ENCODE data around the gene SMURF1.

The SMURF1 gene

GRCh38 chr7:99021941-99022560 lies 121.9 kb downstream of the SMURF1 start:
- no peak for DNase-seq

GRCh38 chr7:99020413-99020715 lies 123.5 kb downstream of the SMURF1 start:
- DNase-seq = no peak

More at GRCh38 chr7:99021941-99022560, 121.9 kb downstream of the SMURF1 start:
- in situ Hi-C loops (cut with HindIII; ENCODE audit: low pct_ligation_motif_present, low pct_unique_long_range_greater_than_20kb, low sequenced_read_pairs) = no loop called here

GRCh38 chr7:99019523-99020412 lies 124.1 kb downstream of the SMURF1 start:
- in situ Hi-C loops (cut with HindIII; ENCODE audit: low pct_ligation_motif_present, low pct_unique_long_range_greater_than_20kb, low sequenced_read_pairs) = no loop called here
- DNase-seq = no peak

More at GRCh38 chr7:99020413-99020715, 123.5 kb downstream of the SMURF1 start:
- in situ Hi-C loops (cut with HindIII; ENCODE audit: low pct_ligation_motif_present, low pct_unique_long_range_greater_than_20kb, low sequenced_read_pairs) = no loop called here

GRCh38 chr7:99016196-99016595 lies 127.7 kb downstream of the SMURF1 start:
- no peak for DNase-seq
- in situ Hi-C loops (cut with HindIII; ENCODE audit: low pct_ligation_motif_present, low pct_unique_long_range_greater_than_20kb, low sequenced_read_pairs) = no loop called here

GRCh38 chr7:99014113-99014985 lies 129.6 kb downstream of the SMURF1 start:
- no peak for DNase-seq
- in situ Hi-C loops (cut with HindIII; ENCODE audit: low pct_ligation_motif_present, low pct_unique_long_range_greater_than_20kb, low sequenced_read_pairs) = no loop called here

- in situ Hi-C loops (cut with HindIII; ENCODE audit: low pct_ligation_motif_present, low pct_unique_long_range_greater_than_20kb, low sequenced_read_pairs) = no loop called here
- no peak for DNase-seq
These were observed 130.4 kb downstream of the SMURF1 start for GRCh38 chr7:99013266-99014112.

GRCh38 chr7:99012722-99013121 lies 131.2 kb downstream of the SMURF1 start:
- in situ Hi-C loops (cut with HindIII; ENCODE audit: low pct_ligation_motif_present, low pct_unique_long_range_greater_than_20kb, low sequenced_read_pairs) = no loop called here
- DNase-seq = no peak

GRCh38 chr7:99011706-99012404 lies 132.1 kb downstream of the SMURF1 start:
- DNase-seq = no peak
- in situ Hi-C loops (cut with HindIII; ENCODE audit: low pct_ligation_motif_present, low pct_unique_long_range_greater_than_20kb, low sequenced_read_pairs) = no loop called here

- no peak for DNase-seq
- in situ Hi-C loops (cut with HindIII; ENCODE audit: low pct_ligation_motif_present, low pct_unique_long_range_greater_than_20kb, low sequenced_read_pairs) = no loop called here
These were observed 132.6 kb downstream of the SMURF1 start for GRCh38 chr7:99011341-99011705.

GRCh38 chr7:99010281-99010680 lies 133.6 kb downstream of the SMURF1 start:
- no peak for DNase-seq
- in situ Hi-C loops (cut with HindIII; ENCODE audit: low pct_ligation_motif_present, low pct_unique_long_range_greater_than_20kb, low sequenced_read_pairs) = no loop called here

GRCh38 chr7:99008921-99009530 lies 134.9 kb downstream of the SMURF1 start:
- no peak for DNase-seq
- in situ Hi-C loops (cut with HindIII; ENCODE audit: low pct_ligation_motif_present, low pct_unique_long_range_greater_than_20kb, low sequenced_read_pairs) = no loop called here

- DNase-seq = no peak
- in situ Hi-C loops (cut with HindIII; ENCODE audit: low pct_ligation_motif_present, low pct_unique_long_range_greater_than_20kb, low sequenced_read_pairs) = no loop called here
These were observed 135.7 kb downstream of the SMURF1 start for GRCh38 chr7:99008181-99008631.

- DNase-seq = no peak
- in situ Hi-C loops (cut with HindIII; ENCODE audit: low pct_ligation_motif_present, low pct_unique_long_range_greater_than_20kb, low sequenced_read_pairs) = no loop called here
These were observed 137.0 kb downstream of the SMURF1 start for GRCh38 chr7:99006739-99007424.

- no peak for DNase-seq
- in situ Hi-C loops (cut with HindIII; ENCODE audit: low pct_ligation_motif_present, low pct_unique_long_range_greater_than_20kb, low sequenced_read_pairs) = no loop called here
These were observed 138.1 kb downstream of the SMURF1 start for GRCh38 chr7:99005776-99006175.

GRCh38 chr7:99004781-99005500 lies 139.0 kb downstream of the SMURF1 start:
- in situ Hi-C loops (cut with HindIII; ENCODE audit: low pct_ligation_motif_present, low pct_unique_long_range_greater_than_20kb, low sequenced_read_pairs) = no loop called here
- DNase-seq = no peak

GRCh38 chr7:99004216-99004615 lies 139.7 kb downstream of the SMURF1 start:
- in situ Hi-C loops (cut with HindIII; ENCODE audit: low pct_ligation_motif_present, low pct_unique_long_range_greater_than_20kb, low sequenced_read_pairs) = no loop called here
- DNase-seq = no peak

Measured in ACHN (cell line).